DMS53 treated with DMSO at 0.1 percent for 48 hours (cell line): Measurements from ENCODE around the gene CES4A.

Experiments used
- DNase-seq: peaks from one replicate; lab custom pipeline; 2025; ENCODE audit not compliant: unreplicated experiment; lab: John Stamatoyannopoulos, UW

CES4A gene

GRCh38 chr16:67017810-67018488, 29.6 kb downstream of the CES4A start:
- peak; percentile 88 for DNase-seq

GRCh38 chr16:67019171-67019570, 30.8 kb downstream of the CES4A start:
- no peak for DNase-seq

GRCh38 chr16:67021321-67021720, 32.9 kb downstream of the CES4A start:
- no peak for DNase-seq

- DNase-seq: no peak
These were observed 34.3 kb downstream of the CES4A start for GRCh38 chr16:67022531-67023214.

GRCh38 chr16:67023689-67024088, 35.3 kb downstream of the CES4A start:
- DNase-seq: no peak

GRCh38 chr16:67024384-67025209, 36.2 kb downstream of the CES4A start:
- no peak for DNase-seq

- no peak for DNase-seq
These were observed 36.8 kb downstream of the CES4A start for GRCh38 chr16:67025210-67025550.

GRCh38 chr16:67026570-67026969, 38.2 kb downstream of the CES4A start:
- no peak for DNase-seq

GRCh38 chr16:67027046-67027445, 38.7 kb downstream of the CES4A start:
- DNase-seq: no peak

- no peak for DNase-seq
These were observed 39.8 kb downstream of the CES4A start for GRCh38 chr16:67028167-67028695.

GRCh38 chr16:67028696-67029253, 40.4 kb downstream of the CES4A start, which contains the start of gene CBFB:
TSS of gene CBFB (plus strand) at chr16:67029149. CDS start at chr16:67029408, 259 bp downstream.
- peak; percentile 61 for DNase-seq

GRCh38 chr16:67029254-67030096, 41.1 kb downstream of the CES4A start:
- DNase-seq: no peak

- no peak for DNase-seq
These were observed 42.0 kb downstream of the CES4A start for GRCh38 chr16:67030221-67030962.

GRCh38 chr16:67034487-67034886, 46.1 kb downstream of the CES4A start:
- DNase-seq: no peak

GRCh38 chr16:67035364-67035763, 47.0 kb downstream of the CES4A start:
- no peak for DNase-seq

GRCh38 chr16:67036323-67036741, 47.9 kb downstream of the CES4A start:
- no peak for DNase-seq

GRCh38 chr16:67039260-67040020, 51.1 kb downstream of the CES4A start:
- no peak for DNase-seq

GRCh38 chr16:67040166-67040565, 51.8 kb downstream of the CES4A start:
- DNase-seq: no peak

GRCh38 chr16:67040906-67041305, 52.5 kb downstream of the CES4A start:
- no peak for DNase-seq
